HFFc6 (cell line): ENCODE data around the gene KRT77. TPM values are rescaled to one million over a fixed set of nuclear protein-coding genes. Genes with fewer than 3 reads are reported as not detected.
A peak's percentile ranks its signal among the peaks of the same experiment; 100 is the strongest.

Experiments
- DNase-seq: peaks from one replicate; pipeline ENCODE4 v3.0.0-alpha.2; 2018
- H3K27ac Mint-ChIP-seq: 2 replicates; pipeline ENCODE4 v1.8.0; 2020; ENCODE audit warnings: mild to moderate bottlenecking, mixed read lengths
- H3K27me3 Mint-ChIP-seq: 2 replicates; pipeline ENCODE4 v1.8.0; 2021; ENCODE audit warnings: mild to moderate bottlenecking, moderate library complexity, mixed read lengths; ENCODE audit not compliant: insufficient read depth
- H3K36me3 Mint-ChIP-seq: 2 replicates; pipeline ENCODE4 v1.8.0; 2021; ENCODE audit warnings: low read depth, mixed read lengths
- H3K4me1 Mint-ChIP-seq: 2 replicates; pipeline ENCODE4 v1.8.0; 2020; ENCODE audit warnings: low read depth, mixed read lengths
- H3K4me3 Mint-ChIP-seq: 2 replicates; pipeline ENCODE4 v1.8.0; 2020; ENCODE audit warnings: mild to moderate bottlenecking, moderate library complexity, mixed read lengths
- H3K9me3 Mint-ChIP-seq: 2 replicates; pipeline ENCODE4 v1.8.0; 2020; ENCODE audit warnings: mild to moderate bottlenecking, mixed read lengths
- total RNA-seq, 6 experiments: library from RNA; stranded (reverse); fragmentation: NEBNext Ultra II Directional; extraction: Animal tissue kit (Norgen Biotek cat#: 25700); gene quantifications; 2 replicates in 1 of 6; 3 replicates in 5 of 6; pipeline ENCODE4 v1.2.3, GENCODE V29; 2021
- TF ChIP-seq, protein P1 (sequence below): fragments of 200-600 bp; sonication (generic); IDR thresholded peaks from 2 replicates; pipeline ENCODE4 v1.5.0; 2021; ENCODE audit warnings: antibody characterized with exemption, mild to moderate bottlenecking

Gene KRT77
- total RNA-seq, 6 experiments from 2014 or later = not detected

DNA sequence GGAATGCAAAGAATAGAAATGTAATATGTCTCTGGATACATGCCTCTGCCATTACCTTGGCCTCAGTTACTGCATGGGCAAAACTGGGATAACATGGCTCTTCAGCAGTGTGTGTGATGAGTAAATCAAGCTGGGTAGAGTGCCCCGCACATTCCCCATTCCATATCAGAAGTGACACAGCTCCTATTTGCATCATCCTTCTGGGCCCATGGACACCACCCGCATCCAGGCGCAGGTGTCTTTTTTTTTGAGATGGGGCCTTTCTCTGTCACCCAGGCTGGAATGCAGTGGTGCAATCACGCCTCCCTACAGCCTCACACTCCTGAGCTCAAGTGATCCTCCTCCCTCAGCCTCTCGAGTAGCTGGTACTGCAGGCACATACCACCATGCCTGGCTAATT, 42.2 kb upstream of the KRT77 start:
- TF ChIP-seq, protein P1, sequence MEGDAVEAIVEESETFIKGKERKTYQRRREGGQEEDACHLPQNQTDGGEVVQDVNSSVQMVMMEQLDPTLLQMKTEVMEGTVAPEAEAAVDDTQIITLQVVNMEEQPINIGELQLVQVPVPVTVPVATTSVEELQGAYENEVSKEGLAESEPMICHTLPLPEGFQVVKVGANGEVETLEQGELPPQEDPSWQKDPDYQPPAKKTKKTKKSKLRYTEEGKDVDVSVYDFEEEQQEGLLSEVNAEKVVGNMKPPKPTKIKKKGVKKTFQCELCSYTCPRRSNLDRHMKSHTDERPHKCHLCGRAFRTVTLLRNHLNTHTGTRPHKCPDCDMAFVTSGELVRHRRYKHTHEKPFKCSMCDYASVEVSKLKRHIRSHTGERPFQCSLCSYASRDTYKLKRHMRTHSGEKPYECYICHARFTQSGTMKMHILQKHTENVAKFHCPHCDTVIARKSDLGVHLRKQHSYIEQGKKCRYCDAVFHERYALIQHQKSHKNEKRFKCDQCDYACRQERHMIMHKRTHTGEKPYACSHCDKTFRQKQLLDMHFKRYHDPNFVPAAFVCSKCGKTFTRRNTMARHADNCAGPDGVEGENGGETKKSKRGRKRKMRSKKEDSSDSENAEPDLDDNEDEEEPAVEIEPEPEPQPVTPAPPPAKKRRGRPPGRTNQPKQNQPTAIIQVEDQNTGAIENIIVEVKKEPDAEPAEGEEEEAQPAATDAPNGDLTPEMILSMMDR = no peak
- Mint-ChIP-seq H3K4me1 (no peaks in the 10 kb centered on the region), H3K36me3 (no peaks in the 10 kb centered on the region), H3K27me3 (peaks cover 42% of the 10 kb centered on the region), H3K27ac (no peak overlapping the region), H3K9me3 (no peaks in the 10 kb centered on the region), H3K4me3 (no peak overlapping the region)
- no peak for DNase-seq

DNA sequence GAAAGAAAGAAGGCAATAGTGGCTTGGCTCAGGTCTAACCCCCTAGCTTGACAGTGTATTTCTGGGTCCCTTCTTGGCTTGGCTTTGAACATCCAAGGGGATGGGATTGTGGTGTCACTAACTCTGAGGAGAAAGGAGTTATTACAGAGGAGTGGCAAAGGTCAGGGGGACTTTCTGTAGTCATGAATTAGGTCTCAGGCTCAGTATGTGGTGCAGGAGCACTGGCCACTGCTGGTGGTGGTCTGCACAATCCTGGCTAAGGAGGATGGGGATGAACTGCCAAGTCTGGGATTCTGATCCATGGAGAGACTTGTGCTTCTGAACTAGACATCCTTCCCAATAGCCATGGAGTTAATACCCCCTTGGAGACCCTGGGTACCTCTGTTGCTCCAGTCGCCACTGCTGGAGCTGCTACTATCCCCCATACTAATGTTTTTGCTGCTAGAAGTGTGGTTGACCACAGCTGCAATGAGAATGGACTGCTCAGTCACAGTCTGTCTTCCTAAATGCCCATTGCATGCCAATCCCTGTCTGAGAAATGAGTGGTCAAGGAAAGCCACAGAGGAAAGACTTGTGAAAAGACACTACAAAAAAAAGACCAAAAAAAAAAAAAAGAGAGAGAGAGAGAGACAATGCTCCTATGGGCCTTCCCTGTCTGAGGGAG, 41.3 kb upstream of the KRT77 start:
- Mint-ChIP-seq H3K27ac (no peak overlapping the region), H3K36me3 (no peaks in the 10 kb centered on the region), H3K9me3 (no peaks in the 10 kb centered on the region), H3K4me3 (no peak overlapping the region), H3K4me1 (no peaks in the 10 kb centered on the region), H3K27me3 (peaks cover 39% of the 10 kb centered on the region)
- TF ChIP-seq, protein P1 = no peak
- DNase-seq = no peak

DNA sequence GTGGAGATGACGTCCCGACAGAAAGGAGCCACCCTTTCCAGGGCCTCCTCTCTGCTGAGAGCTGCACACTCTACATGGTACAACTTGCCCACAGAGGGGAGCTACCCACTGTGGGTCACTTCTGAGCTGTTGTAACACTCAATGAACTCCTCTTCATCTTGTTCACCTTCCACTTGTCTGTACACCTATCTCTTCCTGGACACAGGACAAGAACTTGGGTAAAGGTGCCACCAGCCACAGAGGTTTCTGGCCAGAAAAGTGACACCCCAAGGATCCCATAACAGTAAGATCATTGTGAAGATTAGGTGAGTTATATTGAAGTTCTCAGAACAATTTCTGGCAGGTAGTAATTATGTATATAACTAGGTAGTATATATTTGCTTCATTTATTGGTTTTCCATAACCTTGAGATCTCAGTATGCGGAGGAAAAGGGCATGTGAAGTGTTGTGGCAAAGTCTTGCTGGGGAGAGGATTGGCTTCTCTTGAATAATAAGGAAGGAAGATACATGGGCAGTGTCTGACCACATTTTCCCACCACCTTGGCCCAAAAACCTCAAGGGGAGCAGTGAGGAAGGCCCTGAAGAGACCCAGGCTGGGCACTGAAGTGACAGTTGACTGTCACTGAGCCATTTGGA, 39.6 kb upstream of the KRT77 start:
- Mint-ChIP-seq H3K4me3 (no peak overlapping the region), H3K9me3 (no peaks in the 10 kb centered on the region), H3K36me3 (no peaks in the 10 kb centered on the region), H3K27me3 (peaks cover 25% of the 10 kb centered on the region), H3K27ac (no peak overlapping the region), H3K4me1 (no peaks in the 10 kb centered on the region)
- DNase-seq = no peak
- TF ChIP-seq, protein P1 = no peak

DNA sequence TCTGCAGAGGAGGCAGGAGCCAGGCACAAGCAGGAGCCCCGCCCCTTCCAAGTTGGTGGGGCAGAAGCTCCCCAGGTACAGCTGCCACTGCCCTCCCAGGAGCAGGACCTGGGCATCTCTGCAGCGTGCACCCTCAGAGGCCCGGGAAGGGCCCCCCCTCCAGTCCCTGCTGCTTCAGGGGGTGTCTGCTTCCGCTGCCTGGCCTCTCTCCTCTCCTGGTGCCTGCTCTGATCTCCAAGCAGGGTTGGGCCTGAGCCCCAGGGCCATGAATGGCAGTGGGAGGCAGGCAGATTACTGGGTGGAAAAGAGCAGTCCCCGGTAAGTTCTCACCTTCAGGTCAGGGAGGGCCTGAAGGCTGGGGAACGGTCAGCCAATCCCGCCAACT, 38.9 kb upstream of the KRT77 start:
- Mint-ChIP-seq H3K27me3 (peaks cover 20% of the 10 kb centered on the region), H3K36me3 (no peaks in the 10 kb centered on the region), H3K9me3 (no peaks in the 10 kb centered on the region), H3K4me1 (no peaks in the 10 kb centered on the region), H3K4me3 (no peak overlapping the region), H3K27ac (no peak overlapping the region)
- TF ChIP-seq, protein P1 = no peak
- no peak for DNase-seq

DNA sequence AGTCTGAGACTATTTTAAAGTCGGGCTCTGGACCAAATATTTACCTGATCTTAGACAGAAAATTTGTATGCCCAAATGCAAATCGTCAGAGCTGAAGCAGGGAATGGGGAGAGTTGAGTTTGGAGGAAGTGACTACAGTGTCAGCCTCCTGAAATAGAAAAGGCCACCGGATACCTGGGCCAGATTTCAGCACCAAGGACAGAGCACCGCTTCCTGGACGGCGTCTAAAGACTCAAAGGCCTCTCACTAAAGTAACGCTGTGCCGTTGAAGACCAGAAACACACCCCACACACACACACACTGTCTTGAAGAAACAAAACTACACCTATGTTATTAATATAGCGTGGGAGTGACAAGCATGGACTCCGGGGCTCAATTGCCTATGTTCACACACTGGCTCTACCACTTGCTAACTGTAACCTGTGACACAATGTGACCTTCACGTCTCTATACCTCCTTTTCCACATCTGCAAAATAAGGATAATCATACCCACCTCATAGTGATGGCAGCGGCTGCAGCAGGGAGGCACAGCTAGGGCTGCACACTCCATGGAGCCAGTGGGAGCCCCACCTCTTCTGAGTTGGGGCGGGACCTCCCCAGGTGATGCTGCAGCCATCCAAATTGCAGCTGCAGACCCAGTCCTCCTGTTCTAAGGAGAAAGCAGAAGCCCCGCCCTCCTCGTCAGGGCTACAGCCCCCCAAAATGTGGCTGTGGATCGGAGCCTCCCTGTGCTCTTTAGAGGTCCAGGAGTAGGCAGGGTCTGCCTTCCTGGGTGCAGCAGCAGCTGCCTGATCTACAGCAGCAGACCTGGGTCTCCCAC, 38.3 kb upstream of the KRT77 start:
- TF ChIP-seq, protein P1 = no peak
- no peaks in the 10 kb centered on the region for H3K9me3 Mint-ChIP-seq
- H3K4me3 Mint-ChIP-seq = no peak overlapping the region
- no peaks in the 10 kb centered on the region for H3K4me1 Mint-ChIP-seq
- H3K27ac Mint-ChIP-seq = no peak overlapping the region
- peak; percentile 13 for DNase-seq
- peaks cover 23% of the 10 kb centered on the region for H3K27me3 Mint-ChIP-seq
- H3K36me3 Mint-ChIP-seq = no peaks in the 10 kb centered on the region
